Testis (tissue), 3 donors: ENCODE measurements around the gene KRTAP13-2. TPM values are rescaled to one million over a fixed set of nuclear protein-coding genes. Genes with fewer than 3 reads are reported as not detected.

Source experiments
- DNase-seq: peaks from one replicate; pipeline ENCODE4 v3.0.0-alpha.2; 2019
- H3K27ac ChIP-seq, 2 donors: fragments of 200-600 bp; sonication (generic); one replicate each; pipeline ENCODE4 v1.5.1; 2019
- H3K27me3 ChIP-seq: fragments of 200-600 bp; sonication (generic); one replicate; pipeline ENCODE4 v1.5.1; 2019
- H3K36me3 ChIP-seq: fragments of 200-600 bp; sonication (generic); one replicate; pipeline ENCODE4 v1.5.1; 2017; ENCODE audit warnings: low read depth; ENCODE audit errors: missing control alignments
- H3K4me1 ChIP-seq: fragments of 200-600 bp; sonication (generic); one replicate; pipeline ENCODE4 v1.5.1; 2019
- H3K4me3 ChIP-seq, 2 donors: fragments of 200-600 bp; sonication (generic); one replicate each; pipeline ENCODE4 v1.5.1; 2017 to 2019
- H3K9me3 ChIP-seq: fragments of 200-600 bp; sonication (generic); one replicate; pipeline ENCODE4 v1.5.1; 2017
- CTCF ChIP-seq, 3 experiments: fragments of 450-650 bp in 2 of 3; fragments of 200-600 bp in 1 of 3; sonication (generic) in 1 of 3; IDR thresholded peaks; one replicate each; pipeline ENCODE4 v1.5.1; 2016 to 2019; ENCODE audit warnings: antibody characterized with exemption in 3 of 3, mild to moderate bottlenecking in 2 of 3, moderate library complexity in 1 of 3
- POLR2A ChIP-seq: fragments of 450-650 bp; IDR thresholded peaks from one replicate; pipeline ENCODE4 v1.6.1; 2017; ENCODE audit warnings: antibody characterized with exemption, mild to moderate bottlenecking, moderate library complexity
- WGBS, 2 donors: methylation state at CpG; one replicate each; pipeline ENCODE4 v1.1.5; 2018; 5-methylcytosine and 5-hydroxymethylcytosine counted together
- intact Hi-C: fragments of 100-400 bp; cut with DNase I; formaldehyde crosslinking; loops from one replicate; pipeline ENCODE4 v1.15.1; 2023; ENCODE audit warnings: low total_unique reads
- polyA plus RNA-seq: library from polyadenylated mRNA; stranded (reverse); fragments of 350-450 nt; fragmentation: Illumina TruSeq; extraction: RNeasy Lipid Tissue Mini Kit (QIAGEN cat#74804); gene quantifications from one replicate; pipeline ENCODE4 v1.2.3, GENCODE V29; 2014; ENCODE audit warnings: low read depth, low replicate concordance; ENCODE audit not compliant: insufficient read depth
- total RNA-seq, 2 donors: library from RNA; depleted of rRNA; stranded (reverse); fragments of >200 nt; gene quantifications; one replicate each; pipeline ENCODE4 v1.2.3, GENCODE V29; 2016

Gene KRTAP13-2
- total and polyA plus RNA-seq, 3 donors from 2014 or later, result not detected

- intact Hi-C loops, result no loop called here
- TF ChIP-seq POLR2A, result no peak
- TF ChIP-seq CTCF (IDR thresholded peaks at IDR 0.05), result no peak
- Histone ChIP-seq H3K36me3 (no peaks in the 10 kb centered on the region), H3K4me3 (no peak overlapping the region), H3K27ac (no peak overlapping the region), H3K27me3 (no peaks in the 10 kb centered on the region), H3K9me3 (no peaks in the 10 kb centered on the region), H3K4me1 (no peaks in the 10 kb centered on the region)
- no peak for DNase-seq
Observed at GRCh38 chr21:30337772-30338171, 34.3 kb downstream of the KRTAP13-2 start.

GRCh38 chr21:30337276-30337744 is 34.8 kb downstream of the KRTAP13-2 start, which contains the start of gene KRTAP27-1:
Gene KRTAP27-1 (minus strand): TSS chr21:30337694. CDS start chr21:30337668, 26 bp downstream.
- Histone ChIP-seq H3K4me3 (no peak within 1 kb of the TSS), H3K36me3 (no peaks in the 10 kb centered on the region), H3K27me3 (no peaks in the 10 kb centered on the region), H3K4me1 (no peaks in the 10 kb centered on the region), H3K27ac (no peak within 1 kb of the TSS), H3K9me3 (no peaks in the 10 kb centered on the region)
- no peak for DNase-seq
- intact Hi-C loops, result no loop called here
- 89 to 94% methylated on average over 6 of the region's 6 CpGs for WGBS, 2 donors
- TF ChIP-seq CTCF (IDR thresholded peaks at IDR 0.05) (no peak), POLR2A (no peak)

- H3K4me3 ChIP-seq, result no peak overlapping the region
- no peak for TF ChIP-seq POLR2A
- no peak for TF ChIP-seq CTCF (IDR thresholded peaks at IDR 0.05)
- 67 to 74% methylated on average over 2 of the region's 2 CpGs for WGBS, 2 donors
- H3K9me3 ChIP-seq, result no peaks in the 10 kb centered on the region
- no peaks in the 10 kb centered on the region for H3K27me3 ChIP-seq
- intact Hi-C loops, result no loop called here
- DNase-seq, result no peak
- H3K27ac ChIP-seq, result no peak overlapping the region
- H3K36me3 ChIP-seq, result no peaks in the 10 kb centered on the region
- no peaks in the 10 kb centered on the region for H3K4me1 ChIP-seq
Observed at GRCh38 chr21:30336596-30336995, 35.5 kb downstream of the KRTAP13-2 start.

- intact Hi-C loops, result no loop called here
- TF ChIP-seq POLR2A (no peak), CTCF (IDR thresholded peaks at IDR 0.05) (no peak)
- Histone ChIP-seq H3K4me1 (no peaks in the 10 kb centered on the region), H3K27ac (no peak overlapping the region), H3K27me3 (no peaks in the 10 kb centered on the region), H3K36me3 (no peaks in the 10 kb centered on the region), H3K4me3 (no peak overlapping the region), H3K9me3 (no peaks in the 10 kb centered on the region)
- WGBS, 2 donors, result 73 to 82% methylated on average over 3 of the region's 3 CpGs
- no peak for DNase-seq
Observed at GRCh38 chr21:30333736-30334135, 38.3 kb downstream of the KRTAP13-2 start.

- no peak overlapping the region for H3K27ac ChIP-seq
- intact Hi-C loops, result no loop called here
- WGBS, 2 donors, result 89 to 98% methylated on average over 2 of the region's 2 CpGs
- no peak for DNase-seq
- no peaks in the 10 kb centered on the region for H3K27me3 ChIP-seq
- no peaks in the 10 kb centered on the region for H3K36me3 ChIP-seq
- H3K4me1 ChIP-seq, result no peaks in the 10 kb centered on the region
- H3K9me3 ChIP-seq, result no peaks in the 10 kb centered on the region
- TF ChIP-seq CTCF (IDR thresholded peaks at IDR 0.05) (no peak), POLR2A (no peak)
- no peak overlapping the region for H3K4me3 ChIP-seq
Observed at GRCh38 chr21:30332681-30333080, 39.4 kb downstream of the KRTAP13-2 start.
